ENCODE data around the gene IL1RAPL2. TPM values are rescaled to one million over a fixed set of nuclear protein-coding genes. Genes with fewer than 3 reads are reported as not detected.
"Not testable (repeated sequence)": the region's sequence is repeated elsewhere in the genome, so short reads cannot be mapped to it uniquely, and the experiment has no call there.

IL1RAPL2 gene
- total and polyA plus RNA-seq, 8 donors: 0.13 to 1.1 (median 0.47) TPM; not detected in 2

GRCh38 chrX:105017641-105018040 is 451.6 kb downstream of the IL1RAPL2 start:
- H3K27ac ChIP-seq: no peak overlapping the region
- ATAC-seq (no peak), DNase-seq (no peak)
- peaks cover 0 to 4% of the 10 kb centered on the region in 2 donors for H3K27me3 ChIP-seq
- H3K36me3 ChIP-seq: no peaks in the 10 kb centered on the region
- H3K9me3 ChIP-seq: no peaks in the 10 kb centered on the region
- intact Hi-C loops (cut with DNase I): no loop called here
- no peak overlapping the region for H3K4me3 ChIP-seq
- H3K4me1 ChIP-seq: no peaks in the 10 kb centered on the region
- TF ChIP-seq CTCF (IDR thresholded peaks at IDR 0.05): no peak

GRCh38 chrX:105018865-105019264 is 452.9 kb downstream of the IL1RAPL2 start:
- TF ChIP-seq CTCF (IDR thresholded peaks at IDR 0.05): no peak
- ATAC-seq (peak; percentile 25), DNase-seq (no peak)
- Histone ChIP-seq H3K27me3 (peaks cover 0 to 4% of the 10 kb centered on the region in 2 donors), H3K4me1 (no peaks in the 10 kb centered on the region), H3K9me3 (no peaks in the 10 kb centered on the region), H3K36me3 (no peaks in the 10 kb centered on the region), H3K27ac (no peak overlapping the region), H3K4me3 (no peak overlapping the region)
- intact Hi-C loops (cut with DNase I): no loop called here

- H3K4me3 ChIP-seq; DNase-seq; H3K27ac ChIP-seq; H3K36me3 ChIP-seq; H3K4me1 ChIP-seq; ATAC-seq; H3K9me3 ChIP-seq; H3K27me3 ChIP-seq; intact Hi-C loops (cut with DNase I): not testable (repeated sequence)
Observed at GRCh38 chrX:105028962-105029361, 463.0 kb downstream of the IL1RAPL2 start.

GRCh38 chrX:105038672-105039328 is 472.8 kb downstream of the IL1RAPL2 start:
- Histone ChIP-seq H3K9me3 (no peaks in the 10 kb centered on the region), H3K36me3 (no peaks in the 10 kb centered on the region), H3K27me3 (no peaks in the 10 kb centered on the region), H3K4me3 (no peak overlapping the region), H3K27ac (no peak overlapping the region), H3K4me1 (no peaks in the 10 kb centered on the region)
- intact Hi-C loops (cut with DNase I): no loop called here
- ATAC-seq (no peak), DNase-seq (no peak)
- no peak for TF ChIP-seq CTCF (IDR thresholded peaks at IDR 0.05)

- DNase-seq: peak in 1 of 4 donors; percentile 11
- Histone ChIP-seq H3K27me3 (no peaks in the 10 kb centered on the region), H3K4me1 (no peaks in the 10 kb centered on the region), H3K9me3 (peaks cover 0 to 2% of the 10 kb centered on the region in 2 donors), H3K4me3 (no peak overlapping the region), H3K27ac (no peak overlapping the region), H3K36me3 (no peaks in the 10 kb centered on the region)
- intact Hi-C loops (cut with DNase I): no loop called here
- no peak for TF ChIP-seq CTCF (IDR thresholded peaks at IDR 0.05)
- ATAC-seq: no peak
Observed at GRCh38 chrX:105050921-105051320, 484.9 kb downstream of the IL1RAPL2 start.

- no peak for ATAC-seq
- H3K36me3 ChIP-seq: no peaks in the 10 kb centered on the region
- peak in 1 of 4 donors; percentile 27 for DNase-seq
- no peak for TF ChIP-seq CTCF (IDR thresholded peaks at IDR 0.05)
- no peaks in the 10 kb centered on the region for H3K27me3 ChIP-seq
- no peaks in the 10 kb centered on the region for H3K4me1 ChIP-seq
- H3K9me3 ChIP-seq: peaks cover 0 to 2% of the 10 kb centered on the region in 2 donors
- intact Hi-C loops (cut with DNase I): no loop called here
- H3K27ac ChIP-seq: no peak overlapping the region
- H3K4me3 ChIP-seq: no peak overlapping the region
Observed at GRCh38 chrX:105051364-105051763, 485.4 kb downstream of the IL1RAPL2 start.
